ENCODE measurements around the gene OR2AG1. TPM values are rescaled to one million over a fixed set of nuclear protein-coding genes. Genes with fewer than 3 reads are reported as not detected.
A peak's percentile ranks its signal among the peaks of the same experiment; 100 is the strongest.
"Not testable (repeated sequence)": the region's sequence is repeated elsewhere in the genome, so short reads cannot be mapped to it uniquely, and the experiment has no call there.

OR2AG1 gene
- total and polyA plus RNA-seq, 12 donors = not detected

GRCh38 chr11:6794639-6795038 is 11.8 kb downstream of the OR2AG1 start:
- TF ChIP-seq POLR2A (IDR thresholded peaks at IDR 0.05) = no peak
- TF ChIP-seq CTCF (IDR thresholded peaks at IDR 0.05) = no peak
- intact Hi-C loops (cut with DNase I) = no loop called here
- DNase-seq = no peak
- H3K36me3 ChIP-seq (replicated peaks in 1 of 2) = no peaks in the 10 kb centered on the region
- H3K4me1 ChIP-seq (replicated peaks in 1 of 2) = no peaks in the 10 kb centered on the region
- no peaks in the 10 kb centered on the region for H3K9me3 ChIP-seq (replicated peaks in 1 of 3)
- 70 to 91% (median 80%) methylated on average over 4 of the region's 4 CpGs for WGBS, 4 donors
- no peaks in the 10 kb centered on the region for H3K27me3 ChIP-seq
- H3K4me3 ChIP-seq = no peak overlapping the region
- no peak overlapping the region for H3K27ac ChIP-seq

GRCh38 chr11:6799402-6799801 is 16.6 kb downstream of the OR2AG1 start, which contains the start of gene OR6A2:
Gene OR6A2 (minus strand): TSS chr11:6799689. CDS start chr11:6795708, 3,981 bp downstream.
- no peaks in the 10 kb centered on the region for H3K36me3 ChIP-seq (replicated peaks in 1 of 2)
- no peak within 1 kb of the TSS for H3K4me3 ChIP-seq
- no peaks in the 10 kb centered on the region for H3K27me3 ChIP-seq
- DNase-seq = no peak
- 59 to 83% (median 64%) methylated on average over 1 of the region's 1 CpG for WGBS, 4 donors
- no peaks in the 10 kb centered on the region for H3K9me3 ChIP-seq (replicated peaks in 1 of 3)
- intact Hi-C loops (cut with DNase I) = no loop called here
- H3K4me1 ChIP-seq (replicated peaks in 1 of 2) = no peaks in the 10 kb centered on the region
- no peak within 1 kb of the TSS for H3K27ac ChIP-seq
- TF ChIP-seq CTCF (IDR thresholded peaks at IDR 0.05) = no peak
- TF ChIP-seq POLR2A (IDR thresholded peaks at IDR 0.05) = no peak

GRCh38 chr11:6801075-6801474 is 18.3 kb downstream of the OR2AG1 start:
- H3K4me1 ChIP-seq (replicated peaks in 1 of 2); H3K4me3 ChIP-seq; H3K36me3 ChIP-seq (replicated peaks in 1 of 2); H3K27me3 ChIP-seq; H3K9me3 ChIP-seq (replicated peaks in 1 of 3); H3K27ac ChIP-seq; DNase-seq; intact Hi-C loops (cut with DNase I): not testable (repeated sequence)

- intact Hi-C loops (cut with DNase I) = no loop called here
These were observed 29.7 kb downstream of the OR2AG1 start for GRCh38 chr11:6812390-6813005.

More at GRCh38 chr11:6812390-6813005, 29.7 kb downstream of the OR2AG1 start:
- Histone ChIP-seq H3K27ac (no peak overlapping the region), H3K4me3 (no peak overlapping the region), H3K36me3 (replicated peaks in 1 of 2) (no peaks in the 10 kb centered on the region), H3K27me3 (no peaks in the 10 kb centered on the region), H3K4me1 (replicated peaks in 1 of 2) (no peaks in the 10 kb centered on the region), H3K9me3 (replicated peaks in 1 of 3) (no peaks in the 10 kb centered on the region)
- TF ChIP-seq POLR2A (IDR thresholded peaks at IDR 0.05) (no peak), CTCF (IDR thresholded peaks at IDR 0.05) (peak; percentile 58 to 93 (median 62))
- peak in 2 of 7 donors; percentile 9 to 13 for DNase-seq
- WGBS, 4 donors = 12 to 20% (median 13%) methylated on average over 6 of the region's 6 CpGs
